ENCODE data around the gene GXYLT2.
A peak's percentile ranks its signal among the peaks of the same experiment; 100 is the strongest.

- TF ChIP-seq CTCF (conservative IDR thresholded peaks at IDR 0.05) (no peak), ZFX (IDR thresholded peaks at IDR 0.05) (peak; percentile 37; the same call in 1 of the 2 replicates)
Measured at GRCh38 chr3:72996473-72997333, 108.9 kb downstream of the GXYLT2 start, which contains the start of gene PPP4R2.
